Fibroblast of the aortic adventitia (primary cell): ENCODE data around the gene BOD1L2. TPM values are rescaled to one million over a fixed set of nuclear protein-coding genes. Genes with fewer than 3 reads are reported as not detected.

ENCODE experiments used
- DNase-seq: peaks from one replicate; pipeline ENCODE4 v3.0.0-alpha.2; 2010; ENCODE audit warnings: low read depth
- H3K4me3 ChIP-seq: 2 replicates; pipeline ENCODE4 v1.5.1; 2011; ENCODE audit warnings: low read depth, mild to moderate bottlenecking, control low read depth, low read length, moderate library complexity
- CTCF ChIP-seq: IDR thresholded peaks from 2 replicates; pipeline ENCODE4 v1.5.1; 2011; ENCODE audit warnings: mild to moderate bottlenecking, low read length, control low read depth, inconsistent platforms; ENCODE audit not compliant: insufficient read depth
- total RNA-seq: library from RNA; depleted of rRNA; stranded (reverse); fragments of >200 nt; gene quantifications from 2 replicates; pipeline ENCODE4 v1.2.3, GENCODE V29; 2012; ENCODE audit warnings: low replicate concordance

The BOD1L2 gene
- total RNA-seq, 1 donor, result not detected

GRCh38 chr18:57194070-57194469 is 47.2 kb downstream of the BOD1L2 start:
- no peak for TF ChIP-seq CTCF
- H3K4me3 ChIP-seq, result no peak overlapping the region
- DNase-seq, result no peak

GRCh38 chr18:57194622-57195021 is 47.7 kb downstream of the BOD1L2 start:
- no peak overlapping the region for H3K4me3 ChIP-seq
- DNase-seq, result no peak
- no peak for TF ChIP-seq CTCF

- DNase-seq, result no peak
- no peak overlapping the region for H3K4me3 ChIP-seq
- TF ChIP-seq CTCF, result no peak
These were observed 48.5 kb downstream of the BOD1L2 start for GRCh38 chr18:57195341-57195740.

GRCh38 chr18:57197261-57197660 is 50.4 kb downstream of the BOD1L2 start:
- no peak for TF ChIP-seq CTCF
- H3K4me3 ChIP-seq, result no peak overlapping the region
- no peak for DNase-seq

- no peak for DNase-seq
- H3K4me3 ChIP-seq, result no peak overlapping the region
- no peak for TF ChIP-seq CTCF
These were observed 51.2 kb downstream of the BOD1L2 start for GRCh38 chr18:57198073-57198472.

Other genes starting within 250 kb of the BOD1L2 start
- 0.08 TPM in 1 of 2 replicates, not detected in the other for gene ST8SIA3, start 205.5 kb downstream of the BOD1L2 start, total RNA-seq